ENCODE data around the gene SPDL1. TPM values are rescaled to one million over a fixed set of nuclear protein-coding genes. Genes with fewer than 3 reads are reported as not detected.

SPDL1 gene
- total RNA-seq, 1 donor from 2014 or later: 13.3 TPM

DNA sequence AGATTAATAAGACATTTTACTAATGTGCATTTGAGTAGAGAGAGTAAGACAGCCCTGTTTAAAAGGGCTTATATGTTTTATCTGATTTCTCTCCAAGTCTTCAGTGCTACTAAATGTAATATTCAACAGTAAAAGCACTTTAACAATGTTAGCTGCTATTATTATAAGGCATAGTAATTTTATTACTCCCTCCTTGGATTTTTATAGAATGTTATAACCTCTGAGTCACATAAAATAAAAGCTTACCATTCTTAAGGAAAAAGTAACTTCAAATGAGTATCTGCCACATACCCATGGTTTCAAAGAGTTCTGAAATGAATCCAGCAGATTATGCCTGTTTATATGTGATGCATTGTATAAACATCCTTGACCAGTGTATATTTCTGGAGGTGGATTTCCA is 19.0 kb downstream of the SPDL1 start:
- DNase-seq (ENCODE audit: extremely low spot score in 2 of 2): no peak
- H3K27me3 ChIP-seq: no peaks in the 10 kb centered on the region
- TF ChIP-seq POLR2A (IDR thresholded peaks at IDR 0.05) (no peak), POLR2AphosphoS5 (IDR thresholded peaks at IDR 0.05; ENCODE audit: insufficient read depth in 1 of 2, low read depth in 1 of 2) (no peak)
- TF ChIP-seq, protein P1, sequence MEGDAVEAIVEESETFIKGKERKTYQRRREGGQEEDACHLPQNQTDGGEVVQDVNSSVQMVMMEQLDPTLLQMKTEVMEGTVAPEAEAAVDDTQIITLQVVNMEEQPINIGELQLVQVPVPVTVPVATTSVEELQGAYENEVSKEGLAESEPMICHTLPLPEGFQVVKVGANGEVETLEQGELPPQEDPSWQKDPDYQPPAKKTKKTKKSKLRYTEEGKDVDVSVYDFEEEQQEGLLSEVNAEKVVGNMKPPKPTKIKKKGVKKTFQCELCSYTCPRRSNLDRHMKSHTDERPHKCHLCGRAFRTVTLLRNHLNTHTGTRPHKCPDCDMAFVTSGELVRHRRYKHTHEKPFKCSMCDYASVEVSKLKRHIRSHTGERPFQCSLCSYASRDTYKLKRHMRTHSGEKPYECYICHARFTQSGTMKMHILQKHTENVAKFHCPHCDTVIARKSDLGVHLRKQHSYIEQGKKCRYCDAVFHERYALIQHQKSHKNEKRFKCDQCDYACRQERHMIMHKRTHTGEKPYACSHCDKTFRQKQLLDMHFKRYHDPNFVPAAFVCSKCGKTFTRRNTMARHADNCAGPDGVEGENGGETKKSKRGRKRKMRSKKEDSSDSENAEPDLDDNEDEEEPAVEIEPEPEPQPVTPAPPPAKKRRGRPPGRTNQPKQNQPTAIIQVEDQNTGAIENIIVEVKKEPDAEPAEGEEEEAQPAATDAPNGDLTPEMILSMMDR (IDR thresholded peaks at IDR 0.05): no peak
- H3K36me3 ChIP-seq: no peaks in the 10 kb centered on the region
- H3K9me3 ChIP-seq: no peaks in the 10 kb centered on the region
- H3K4me3 ChIP-seq: no peak overlapping the region
- no peaks in the 10 kb centered on the region for H3K4me1 ChIP-seq
- no peak overlapping the region for H3K27ac ChIP-seq
- intact Hi-C loops (cut with DNase I): no loop called here

DNA sequence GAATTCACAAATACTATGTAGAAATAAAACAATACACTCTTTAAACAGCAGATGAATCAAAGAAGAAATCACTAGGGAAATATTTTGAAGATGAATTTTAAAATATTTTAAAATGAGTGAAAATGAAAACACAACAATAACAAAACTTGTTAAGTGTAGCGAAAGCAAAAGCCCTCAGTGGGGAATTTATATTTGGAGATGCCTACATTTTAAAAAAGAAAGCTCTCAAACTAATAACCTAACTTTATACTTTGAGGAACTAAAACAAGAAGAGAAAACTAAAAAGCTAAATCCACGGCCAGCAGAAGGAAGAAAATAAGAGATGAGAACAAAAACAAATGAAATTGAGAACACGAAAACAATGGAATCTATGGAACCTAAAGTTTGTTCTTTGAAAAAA is 22.7 kb downstream of the SPDL1 start:
- intact Hi-C loops (cut with DNase I): no loop called here
- H3K4me1 ChIP-seq: no peaks in the 10 kb centered on the region
- DNase-seq (ENCODE audit: extremely low spot score in 2 of 2): no peak
- H3K36me3 ChIP-seq: no peaks in the 10 kb centered on the region
- H3K9me3 ChIP-seq: no peaks in the 10 kb centered on the region
- no peaks in the 10 kb centered on the region for H3K27me3 ChIP-seq
- no peak overlapping the region for H3K4me3 ChIP-seq
- H3K27ac ChIP-seq: no peak overlapping the region
- TF ChIP-seq POLR2AphosphoS5 (IDR thresholded peaks at IDR 0.05; ENCODE audit: insufficient read depth in 1 of 2, low read depth in 1 of 2) (no peak), POLR2A (IDR thresholded peaks at IDR 0.05) (no peak)
- TF ChIP-seq, protein P1 (IDR thresholded peaks at IDR 0.05): no peak

DNA sequence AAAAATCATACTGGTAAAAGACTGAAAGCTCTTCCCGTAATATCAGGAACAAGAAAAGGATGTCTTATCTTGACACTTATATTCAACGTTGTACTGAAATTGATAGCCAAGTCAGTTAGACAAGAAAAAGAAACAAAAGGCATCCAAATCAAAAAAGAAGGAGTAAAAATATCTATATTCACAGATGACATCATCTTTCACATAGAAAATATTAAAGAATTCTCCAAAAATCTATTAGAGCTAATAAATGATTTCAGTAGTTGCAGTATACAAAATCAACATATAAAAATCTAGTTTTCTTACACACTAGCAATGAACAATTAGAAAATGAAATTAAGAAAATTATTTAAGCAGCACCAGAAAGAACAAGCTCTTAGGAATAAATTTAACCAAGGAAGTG is 24.3 kb downstream of the SPDL1 start:
- Histone ChIP-seq H3K4me1 (no peaks in the 10 kb centered on the region), H3K4me3 (no peak overlapping the region), H3K36me3 (no peaks in the 10 kb centered on the region), H3K9me3 (no peaks in the 10 kb centered on the region), H3K27ac (no peak overlapping the region), H3K27me3 (no peaks in the 10 kb centered on the region)
- no peak for DNase-seq (ENCODE audit: extremely low spot score in 2 of 2)
- TF ChIP-seq POLR2AphosphoS5 (IDR thresholded peaks at IDR 0.05; ENCODE audit: insufficient read depth in 1 of 2, low read depth in 1 of 2) (no peak), POLR2A (IDR thresholded peaks at IDR 0.05) (no peak)
- TF ChIP-seq, protein P1 (IDR thresholded peaks at IDR 0.05): no peak
- intact Hi-C loops (cut with DNase I): no loop called here

DNA sequence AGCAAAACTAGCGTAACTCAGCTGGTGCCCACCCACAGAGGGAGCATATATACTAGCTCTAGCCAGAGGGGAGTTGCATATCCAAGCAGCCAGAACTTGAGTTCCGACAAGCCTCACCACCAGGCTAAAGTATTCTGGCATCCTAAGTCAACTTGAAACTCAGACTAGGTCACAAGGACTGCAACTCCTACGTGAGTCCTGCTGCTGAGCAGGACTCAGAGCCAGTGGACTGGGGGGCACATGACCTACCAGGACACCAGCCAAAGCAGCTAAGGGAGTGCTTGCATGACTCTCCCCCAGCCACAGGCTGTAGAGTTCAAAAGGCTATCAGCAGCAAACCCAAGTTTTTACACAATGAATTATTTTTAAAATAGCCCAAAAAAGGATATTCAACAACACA is 26.1 kb downstream of the SPDL1 start:
- H3K9me3 ChIP-seq: no peaks in the 10 kb centered on the region
- no peak for DNase-seq (ENCODE audit: extremely low spot score in 2 of 2)
- no peaks in the 10 kb centered on the region for H3K4me1 ChIP-seq
- H3K27me3 ChIP-seq: no peaks in the 10 kb centered on the region
- TF ChIP-seq POLR2A (IDR thresholded peaks at IDR 0.05) (no peak), POLR2AphosphoS5 (IDR thresholded peaks at IDR 0.05; ENCODE audit: insufficient read depth in 1 of 2, low read depth in 1 of 2) (no peak)
- TF ChIP-seq, protein P1 (IDR thresholded peaks at IDR 0.05): no peak
- no peak overlapping the region for H3K27ac ChIP-seq
- no peaks in the 10 kb centered on the region for H3K36me3 ChIP-seq
- intact Hi-C loops (cut with DNase I): no loop called here
- no peak overlapping the region for H3K4me3 ChIP-seq

DNA sequence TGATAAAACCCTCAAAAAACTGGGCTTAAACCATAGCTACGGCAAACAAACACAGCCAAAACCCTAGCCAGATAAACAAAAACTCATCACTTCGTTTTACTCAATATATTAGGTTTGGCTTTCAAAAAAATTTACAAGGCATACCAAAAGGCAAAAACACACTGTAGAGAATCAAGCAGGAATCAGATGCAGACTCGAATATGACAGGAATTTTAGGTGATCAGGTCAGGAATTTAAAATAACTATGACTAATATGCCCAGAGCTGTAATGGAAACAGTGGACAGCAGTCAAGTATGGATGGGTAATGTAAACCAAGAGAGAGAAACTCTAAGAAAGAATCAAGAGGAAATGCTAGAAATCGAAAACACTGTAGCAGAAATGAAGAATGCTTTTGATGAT is 27.0 kb downstream of the SPDL1 start:
- Histone ChIP-seq H3K27ac (no peak overlapping the region), H3K4me3 (no peak overlapping the region), H3K4me1 (no peaks in the 10 kb centered on the region), H3K27me3 (no peaks in the 10 kb centered on the region), H3K36me3 (no peaks in the 10 kb centered on the region), H3K9me3 (no peaks in the 10 kb centered on the region)
- DNase-seq (ENCODE audit: extremely low spot score in 2 of 2): no peak
- intact Hi-C loops (cut with DNase I): no loop called here
- TF ChIP-seq POLR2A (IDR thresholded peaks at IDR 0.05) (no peak), POLR2AphosphoS5 (IDR thresholded peaks at IDR 0.05; ENCODE audit: insufficient read depth in 1 of 2, low read depth in 1 of 2) (no peak)
- TF ChIP-seq, protein P1 (IDR thresholded peaks at IDR 0.05): no peak
